ENCODE measurements around the gene SPHK1.

The SPHK1 gene

DNA sequence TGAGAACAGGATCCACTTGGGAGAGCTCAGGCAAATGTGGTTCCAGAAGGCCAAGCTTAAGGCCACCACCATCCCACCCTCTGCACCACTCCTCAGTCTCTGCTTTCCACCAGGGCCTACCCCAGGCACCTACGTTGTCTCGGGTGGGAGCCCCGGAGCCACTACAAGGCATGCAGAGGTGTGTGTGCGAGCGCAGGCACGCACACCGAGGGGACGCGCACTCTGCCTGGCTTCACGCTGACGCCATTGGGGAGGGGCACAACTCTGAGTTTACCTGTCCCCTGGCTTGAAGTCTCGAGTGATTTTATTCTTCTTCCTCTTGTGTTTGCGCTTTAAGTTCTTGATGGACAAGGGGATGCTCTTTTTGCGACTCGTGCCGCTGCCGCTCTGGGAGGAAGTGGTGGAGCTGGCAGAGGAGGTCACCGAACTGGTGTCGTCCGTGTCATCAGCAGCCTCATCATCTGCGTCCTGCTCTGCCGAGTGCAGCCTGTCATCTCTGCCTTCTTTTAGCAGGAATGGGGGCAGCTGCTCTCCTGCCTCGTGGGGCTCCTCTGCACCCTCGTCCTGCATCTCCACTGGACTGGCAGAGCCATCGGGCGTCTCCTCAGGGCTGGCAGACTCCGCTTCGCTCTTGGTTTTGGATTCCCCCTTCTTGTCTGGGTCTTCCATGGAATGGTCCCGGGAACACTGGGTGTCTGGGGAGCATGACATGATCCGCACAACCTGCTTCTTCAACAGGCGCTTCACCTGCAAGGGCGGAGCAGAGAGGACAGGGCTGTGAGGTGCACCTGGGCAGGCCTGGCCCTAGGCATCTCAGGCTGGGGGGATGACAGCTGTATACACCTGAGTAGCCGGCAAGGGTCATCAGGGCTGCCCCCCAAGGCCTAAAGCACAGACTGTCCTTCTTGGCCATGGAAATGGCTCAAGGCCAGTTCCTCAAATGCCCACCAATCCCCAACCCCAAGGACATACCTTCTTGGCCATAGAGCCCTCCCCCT, 15.1 kb downstream of the SPHK1 start:
- no peaks in the 10 kb centered on the region for H3K9me3 Mint-ChIP-seq
- H3K4me1 Mint-ChIP-seq = no peaks in the 10 kb centered on the region
- peaks cover 68% of the 10 kb centered on the region for H3K36me3 Mint-ChIP-seq (ENCODE audit: low read depth)
- TF ChIP-seq, protein P1, sequence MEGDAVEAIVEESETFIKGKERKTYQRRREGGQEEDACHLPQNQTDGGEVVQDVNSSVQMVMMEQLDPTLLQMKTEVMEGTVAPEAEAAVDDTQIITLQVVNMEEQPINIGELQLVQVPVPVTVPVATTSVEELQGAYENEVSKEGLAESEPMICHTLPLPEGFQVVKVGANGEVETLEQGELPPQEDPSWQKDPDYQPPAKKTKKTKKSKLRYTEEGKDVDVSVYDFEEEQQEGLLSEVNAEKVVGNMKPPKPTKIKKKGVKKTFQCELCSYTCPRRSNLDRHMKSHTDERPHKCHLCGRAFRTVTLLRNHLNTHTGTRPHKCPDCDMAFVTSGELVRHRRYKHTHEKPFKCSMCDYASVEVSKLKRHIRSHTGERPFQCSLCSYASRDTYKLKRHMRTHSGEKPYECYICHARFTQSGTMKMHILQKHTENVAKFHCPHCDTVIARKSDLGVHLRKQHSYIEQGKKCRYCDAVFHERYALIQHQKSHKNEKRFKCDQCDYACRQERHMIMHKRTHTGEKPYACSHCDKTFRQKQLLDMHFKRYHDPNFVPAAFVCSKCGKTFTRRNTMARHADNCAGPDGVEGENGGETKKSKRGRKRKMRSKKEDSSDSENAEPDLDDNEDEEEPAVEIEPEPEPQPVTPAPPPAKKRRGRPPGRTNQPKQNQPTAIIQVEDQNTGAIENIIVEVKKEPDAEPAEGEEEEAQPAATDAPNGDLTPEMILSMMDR (IDR thresholded peaks at IDR 0.05; ENCODE audit: unreplicated experiment in 3 of 3) = no peak
- no peak overlapping the region for H3K27ac Mint-ChIP-seq
- no peak overlapping the region for H3K4me3 Mint-ChIP-seq
- no peaks in the 10 kb centered on the region for H3K27me3 Mint-ChIP-seq (ENCODE audit: low read depth)

DNA sequence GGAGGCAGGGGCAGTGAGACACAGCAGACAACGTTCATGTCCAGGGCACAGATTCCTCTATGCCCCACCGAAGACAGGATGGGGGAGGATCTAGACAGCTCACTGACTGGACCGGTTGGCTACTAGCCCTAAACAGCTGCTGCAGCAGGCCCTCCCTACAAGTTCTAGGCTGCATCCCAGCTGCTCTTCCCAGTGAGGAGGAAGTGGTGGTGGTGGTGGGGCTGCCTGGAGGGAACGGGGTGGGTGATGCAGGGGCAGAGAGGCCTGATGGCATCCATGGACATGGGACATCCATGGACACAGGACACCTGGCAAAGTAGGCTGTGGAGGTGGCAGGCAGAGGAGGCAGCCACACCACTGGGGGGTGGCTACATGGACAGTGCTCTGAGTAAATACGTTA, 18.3 kb downstream of the SPHK1 start:
- Mint-ChIP-seq H3K4me1 (no peaks in the 10 kb centered on the region), H3K9me3 (no peaks in the 10 kb centered on the region), H3K36me3 (ENCODE audit: low read depth) (peaks cover 62% of the 10 kb centered on the region), H3K4me3 (no peak overlapping the region), H3K27me3 (ENCODE audit: low read depth) (no peaks in the 10 kb centered on the region), H3K27ac (no peak overlapping the region)
- TF ChIP-seq, protein P1 (IDR thresholded peaks at IDR 0.05; ENCODE audit: unreplicated experiment in 3 of 3) = no peak

DNA sequence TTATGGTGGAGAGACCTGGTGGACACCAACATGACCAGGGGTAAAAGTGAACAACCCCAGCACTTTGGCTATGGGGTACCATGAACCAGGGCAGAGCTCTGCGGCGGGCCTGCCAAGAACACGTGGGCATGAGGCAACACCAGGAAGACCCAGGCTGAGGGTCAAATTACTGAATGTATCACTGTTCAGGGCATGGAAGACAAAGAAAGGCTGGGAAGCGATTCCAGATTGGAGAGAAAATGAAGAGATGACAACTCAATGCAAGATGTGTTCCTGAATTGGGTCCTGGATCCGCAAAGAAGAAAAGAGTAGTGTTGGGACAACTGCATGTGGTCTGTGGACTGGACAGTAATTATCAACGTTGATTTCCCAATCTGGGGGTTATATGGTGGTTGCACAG, 19.8 kb downstream of the SPHK1 start:
- Mint-ChIP-seq H3K9me3 (no peaks in the 10 kb centered on the region), H3K27me3 (ENCODE audit: low read depth) (no peaks in the 10 kb centered on the region), H3K27ac (no peak overlapping the region), H3K4me1 (no peaks in the 10 kb centered on the region), H3K4me3 (no peak overlapping the region), H3K36me3 (ENCODE audit: low read depth) (peaks cover 52% of the 10 kb centered on the region)
- TF ChIP-seq, protein P1 (IDR thresholded peaks at IDR 0.05; ENCODE audit: unreplicated experiment in 3 of 3) = no peak

DNA sequence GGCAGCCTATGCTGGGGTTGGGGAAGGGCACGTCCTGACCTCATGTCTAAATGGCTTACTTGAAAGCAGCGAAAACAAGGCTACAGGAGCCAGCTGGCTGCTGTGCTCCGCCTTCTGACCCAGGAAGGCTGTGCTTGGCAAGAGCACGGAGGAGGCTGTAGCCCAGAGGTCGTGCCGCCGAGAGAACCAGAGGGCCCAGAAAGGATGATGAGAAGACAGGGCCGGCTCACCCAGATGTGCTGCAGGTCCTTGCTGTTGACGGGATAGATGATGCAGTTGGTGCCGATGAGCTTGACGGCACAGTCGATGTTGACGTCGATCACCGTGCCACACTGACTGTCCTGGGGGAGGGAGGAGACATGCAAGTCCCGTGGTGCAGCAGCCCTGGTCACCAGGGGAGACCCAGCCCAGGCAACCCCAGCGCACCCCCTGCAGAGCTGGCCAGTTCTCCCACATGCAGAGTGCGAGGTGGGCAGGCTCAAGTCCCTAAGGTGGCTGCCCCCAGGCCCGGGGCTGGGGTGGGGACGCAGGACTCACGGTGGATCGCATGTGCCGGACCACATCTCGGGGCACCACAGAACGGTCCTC, 20.7 kb downstream of the SPHK1 start:
- Mint-ChIP-seq H3K36me3 (ENCODE audit: low read depth) (peaks cover 51% of the 10 kb centered on the region), H3K9me3 (no peaks in the 10 kb centered on the region), H3K4me3 (no peak overlapping the region), H3K27ac (no peak overlapping the region), H3K27me3 (ENCODE audit: low read depth) (no peaks in the 10 kb centered on the region), H3K4me1 (no peaks in the 10 kb centered on the region)
- TF ChIP-seq, protein P1 (IDR thresholded peaks at IDR 0.05; ENCODE audit: unreplicated experiment in 3 of 3) = no peak

DNA sequence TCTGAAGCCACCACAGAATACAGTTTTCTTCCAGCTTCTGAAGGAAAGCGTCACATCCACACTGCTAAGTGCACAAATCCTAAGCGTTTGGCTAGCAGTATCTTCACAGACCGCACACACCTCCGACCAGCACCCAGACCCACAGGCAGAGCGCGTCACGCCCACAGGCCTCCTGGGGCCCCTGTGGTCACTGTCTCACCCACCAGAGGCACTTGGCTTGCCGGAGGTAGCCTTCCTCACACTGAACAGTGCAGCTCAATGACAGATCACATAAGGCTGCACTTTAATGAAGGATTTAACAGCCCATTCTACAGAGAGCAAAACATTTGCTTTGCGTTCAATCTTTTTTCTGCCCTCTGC, 21.2 kb downstream of the SPHK1 start:
- no peaks in the 10 kb centered on the region for H3K4me1 Mint-ChIP-seq
- no peaks in the 10 kb centered on the region for H3K9me3 Mint-ChIP-seq
- H3K4me3 Mint-ChIP-seq = no peak overlapping the region
- peaks cover 47% of the 10 kb centered on the region for H3K36me3 Mint-ChIP-seq (ENCODE audit: low read depth)
- TF ChIP-seq, protein P1 (IDR thresholded peaks at IDR 0.05; ENCODE audit: unreplicated experiment in 3 of 3) = no peak
- no peaks in the 10 kb centered on the region for H3K27me3 Mint-ChIP-seq (ENCODE audit: low read depth)
- H3K27ac Mint-ChIP-seq = no peak overlapping the region

All from nephron (organoid).